HepG2 (cell line): ENCODE results near the gene TRIM54. TPM values are rescaled to one million over a fixed set of nuclear protein-coding genes. Genes with fewer than 3 reads are reported as not detected.

ENCODE experiments used
- ERF ChIP-seq: IDR thresholded peaks from 2 replicates; pipeline ENCODE4 v1.6.1; 2018; ENCODE audit warnings: missing biosample characterization, missing genetic modification reagents
- GLI4 ChIP-seq: sonication (generic); formaldehyde crosslinking; IDR thresholded peaks from 2 replicates; pipeline ENCODE4 v1.5.1; 2020; ENCODE audit warnings: missing genetic modification reagents, mild to moderate bottlenecking, moderate library complexity, borderline replicate concordance
- HMG20B ChIP-seq: conservative IDR thresholded peaks from 2 replicates; pipeline ENCODE4 v1.6.1; 2016; ENCODE audit warnings: missing genetic modification reagents, missing compliant biosample characterization
- HMGA1 ChIP-seq: sonication (generic); formaldehyde crosslinking; conservative IDR thresholded peaks from 2 replicates; pipeline ENCODE4 v1.4.0; 2020; ENCODE audit warnings: missing genetic modification reagents
- POLR2AphosphoS2 ChIP-seq: IDR thresholded peaks from 2 replicates; pipeline ENCODE4 v1.6.1; 2011; ENCODE audit warnings: low read depth, low read length, improper control_type of control experiment
- SMAD9 ChIP-seq: sonication (generic); formaldehyde crosslinking; IDR thresholded peaks from 2 replicates; pipeline ENCODE4 v1.5.1; 2020; ENCODE audit warnings: mild to moderate bottlenecking, missing genetic modification reagents
- TFE3 ChIP-seq: IDR thresholded peaks from 2 replicates; pipeline ENCODE4 v1.6.1; 2016
- ZBTB37 ChIP-seq: sonication (generic); formaldehyde crosslinking; IDR thresholded peaks from 2 replicates; pipeline ENCODE4 v1.4.0; 2020; ENCODE audit warnings: mild to moderate bottlenecking, missing genetic modification reagents
- ZFP91 ChIP-seq: sonication (generic); formaldehyde crosslinking; IDR thresholded peaks from 2 replicates; pipeline ENCODE4 v1.9.0; 2022; ENCODE audit warnings: missing genetic modification reagents, mild to moderate bottlenecking, borderline replicate concordance
- ZNF564 ChIP-seq: sonication (generic); formaldehyde crosslinking; IDR thresholded peaks from 2 replicates; pipeline ENCODE4 v1.8.1; 2023; ENCODE audit warnings: mild to moderate bottlenecking, missing genetic modification reagents
- ZSCAN5A ChIP-seq: sonication (generic); formaldehyde crosslinking; IDR thresholded peaks from 2 replicates; pipeline ENCODE4 v1.8.0; 2022; ENCODE audit warnings: mild to moderate bottlenecking, missing genetic modification reagents, borderline replicate concordance
- polyA plus RNA-seq, 8 experiments: library from polyadenylated mRNA; depleted of rRNA in 3 of 8; stranded (reverse) in 7 of 8; unstranded in 1 of 8; fragments of >200 nt; fragmentation: Illumina TruSeq in 4 of 8; extraction: Trizol in 4 of 8; gene quantifications; 2 replicates each; pipeline versions ENCODE4 v1.2.1 to v1.2.3, GENCODE V29; 2011 to 2016; ENCODE audit warnings: low read depth in 4 of 8, missing spikeins in 1 of 8, mixed read lengths in 1 of 8; ENCODE audit not compliant: insufficient read depth in 1 of 8
- total RNA-seq, 5 experiments: library from RNA; depleted of rRNA; stranded (reverse); fragments of >200 nt; fragmentation: Illumina TruSeq; extraction: Trizol; gene quantifications; 2 replicates each; pipeline ENCODE4 v1.2.3, GENCODE V29; 2016; ENCODE audit warnings: low read depth in 1 of 5
- TF ChIP-seq, protein P1 (sequence below): sonication (generic); formaldehyde crosslinking; IDR thresholded peaks from 2 replicates; pipeline ENCODE4 v1.8.1; 2022; ENCODE audit warnings: mild to moderate bottlenecking, missing genetic modification reagents
- TF ChIP-seq, protein P2 (sequence below): sonication (generic); formaldehyde crosslinking; IDR thresholded peaks from 2 replicates; pipeline ENCODE4 v1.4.0; 2020; ENCODE audit warnings: missing genetic modification reagents, borderline replicate concordance
- TF ChIP-seq, protein P3 (sequence below), 2 experiments: sonication (generic) in 1 of 2; formaldehyde crosslinking in 1 of 2; IDR thresholded peaks; 2 replicates each; pipeline versions ENCODE4 v1.5.1 to v1.6.1; 2011 to 2020; ENCODE audit warnings: borderline replicate concordance in 1 of 2, low read depth in 1 of 2, low read length in 1 of 2, mild to moderate bottlenecking in 1 of 2, missing genetic modification reagents in 1 of 2, moderate library complexity in 1 of 2

Gene TRIM54
- total and polyA plus RNA-seq, 2 of the 13 experiments (the other 11 are each of a cell fraction or from before 2014, with no cell fraction given): 0.07 to 0.13 TPM

DNA sequence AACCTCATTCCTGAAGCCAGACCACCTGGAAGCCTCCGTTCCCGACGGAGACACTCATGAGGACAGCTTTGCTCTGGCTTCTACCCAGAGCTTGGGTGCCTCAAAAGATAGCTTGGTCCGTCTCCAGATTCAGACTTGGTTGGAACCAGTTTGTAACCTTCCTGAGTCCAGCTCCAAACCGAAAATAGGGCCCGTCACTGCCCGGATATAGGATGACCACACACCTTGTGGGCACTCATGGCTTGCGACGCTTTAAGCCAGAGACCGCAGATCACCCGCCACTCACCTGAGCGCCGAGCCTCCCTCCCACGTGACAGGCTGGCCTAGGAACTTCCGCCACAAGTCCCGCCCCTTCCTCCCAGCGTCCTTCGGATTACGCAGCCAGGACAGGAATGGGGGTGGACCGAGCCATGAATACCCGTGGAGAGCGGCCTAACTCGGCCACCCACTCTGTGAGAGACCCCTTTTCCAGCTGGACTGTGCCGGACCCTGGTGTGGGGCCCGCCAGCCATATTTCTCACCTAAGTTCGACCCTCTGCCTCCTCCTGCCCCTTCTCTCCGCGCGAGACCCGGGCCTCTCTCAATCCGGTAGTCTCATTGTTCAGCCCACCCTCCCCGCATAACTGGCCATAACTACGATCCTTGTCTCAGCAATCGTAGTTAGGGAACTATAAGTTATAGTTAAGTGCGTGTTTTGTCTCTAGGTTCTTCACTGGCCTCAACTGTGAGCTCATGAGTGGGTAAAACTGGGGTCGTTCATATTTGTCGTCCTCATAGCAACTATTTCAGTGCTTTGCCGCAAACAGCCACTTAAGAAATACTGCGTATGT is 40.8 kb downstream of the TRIM54 start, which contains the start of gene MPV17 (continued):
- TF ChIP-seq ZFP91 (CRISPR knock-in tag) (peak; percentile 97), ZSCAN5A (CRISPR knock-in tag) (0 out of 2 replicates have a peak, but pooled peaks have one; percentile 22), HMG20B (CRISPR knock-in tag) (0 out of 2 replicates have a peak, but pooled peaks have one; percentile 11), ZBTB37 (CRISPR knock-in tag) (0 out of 2 replicates have a peak, but pooled peaks have one; percentile 30), HMGA1 (CRISPR knock-in tag) (no peak), TFE3 (peak; percentile 95), GLI4 (0 out of 2 replicates have a peak, but pooled peaks have one; percentile 34), POLR2AphosphoS2 (peak; percentile 79; the same call in 1 of the 2 replicates), SMAD9 (no peak; the same call in 1 of the 2 replicates), ERF (CRISPR knock-in tag) (peak; percentile 90), ZNF564 (CRISPR knock-in tag) (no peak)
- TF ChIP-seq, protein P1, sequence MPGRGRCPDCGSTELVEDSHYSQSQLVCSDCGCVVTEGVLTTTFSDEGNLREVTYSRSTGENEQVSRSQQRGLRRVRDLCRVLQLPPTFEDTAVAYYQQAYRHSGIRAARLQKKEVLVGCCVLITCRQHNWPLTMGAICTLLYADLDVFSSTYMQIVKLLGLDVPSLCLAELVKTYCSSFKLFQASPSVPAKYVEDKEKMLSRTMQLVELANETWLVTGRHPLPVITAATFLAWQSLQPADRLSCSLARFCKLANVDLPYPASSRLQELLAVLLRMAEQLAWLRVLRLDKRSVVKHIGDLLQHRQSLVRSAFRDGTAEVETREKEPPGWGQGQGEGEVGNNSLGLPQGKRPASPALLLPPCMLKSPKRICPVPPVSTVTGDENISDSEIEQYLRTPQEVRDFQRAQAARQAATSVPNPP (CRISPR knock-in tag): peak; percentile 95
- TF ChIP-seq, protein P2, sequence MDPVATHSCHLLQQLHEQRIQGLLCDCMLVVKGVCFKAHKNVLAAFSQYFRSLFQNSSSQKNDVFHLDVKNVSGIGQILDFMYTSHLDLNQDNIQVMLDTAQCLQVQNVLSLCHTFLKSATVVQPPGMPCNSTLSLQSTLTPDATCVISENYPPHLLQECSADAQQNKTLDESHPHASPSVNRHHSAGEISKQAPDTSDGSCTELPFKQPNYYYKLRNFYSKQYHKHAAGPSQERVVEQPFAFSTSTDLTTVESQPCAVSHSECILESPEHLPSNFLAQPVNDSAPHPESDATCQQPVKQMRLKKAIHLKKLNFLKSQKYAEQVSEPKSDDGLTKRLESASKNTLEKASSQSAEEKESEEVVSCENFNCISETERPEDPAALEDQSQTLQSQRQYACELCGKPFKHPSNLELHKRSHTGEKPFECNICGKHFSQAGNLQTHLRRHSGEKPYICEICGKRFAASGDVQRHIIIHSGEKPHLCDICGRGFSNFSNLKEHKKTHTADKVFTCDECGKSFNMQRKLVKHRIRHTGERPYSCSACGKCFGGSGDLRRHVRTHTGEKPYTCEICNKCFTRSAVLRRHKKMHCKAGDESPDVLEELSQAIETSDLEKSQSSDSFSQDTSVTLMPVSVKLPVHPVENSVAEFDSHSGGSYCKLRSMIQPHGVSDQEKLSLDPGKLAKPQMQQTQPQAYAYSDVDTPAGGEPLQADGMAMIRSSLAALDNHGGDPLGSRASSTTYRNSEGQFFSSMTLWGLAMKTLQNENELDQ (CRISPR knock-in tag): peak; percentile 8; the same call in 1 of the 2 replicates
- TF ChIP-seq, protein P3, sequence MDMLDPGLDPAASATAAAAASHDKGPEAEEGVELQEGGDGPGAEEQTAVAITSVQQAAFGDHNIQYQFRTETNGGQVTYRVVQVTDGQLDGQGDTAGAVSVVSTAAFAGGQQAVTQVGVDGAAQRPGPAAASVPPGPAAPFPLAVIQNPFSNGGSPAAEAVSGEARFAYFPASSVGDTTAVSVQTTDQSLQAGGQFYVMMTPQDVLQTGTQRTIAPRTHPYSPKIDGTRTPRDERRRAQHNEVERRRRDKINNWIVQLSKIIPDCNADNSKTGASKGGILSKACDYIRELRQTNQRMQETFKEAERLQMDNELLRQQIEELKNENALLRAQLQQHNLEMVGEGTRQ (IDR thresholded peaks at IDR 0.05; ENCODE audit: low read depth, low read length): peak; percentile 96
- TF ChIP-seq, protein P3 (CRISPR knock-in tag; IDR thresholded peaks at IDR 0.05; ENCODE audit: borderline replicate concordance): peak; percentile 97; the same call in 1 of the 2 replicates
